Measurements from ENCODE around the gene MOB4. TPM values are rescaled to one million over a fixed set of nuclear protein-coding genes. Genes with fewer than 3 reads are reported as not detected.
A peak's percentile ranks its signal among the peaks of the same experiment; 100 is the strongest.
"Not testable (repeated sequence)": the region's sequence is repeated elsewhere in the genome, so short reads cannot be mapped to it uniquely, and the experiment has no call there.

The MOB4 gene
- total RNA-seq, 1 experiment from 2014 or later: 42.7 TPM

- in situ Hi-C loops (cut with HindIII; ENCODE audit: low pct_unique_long_range_greater_than_20kb, low sequenced_read_pairs): no loop called here
- no peak for DNase-seq (ENCODE audit: low read depth, low spot score)
These were observed 11.9 kb upstream of the MOB4 start for GRCh38 chr2:197504000-197504399.

GRCh38 chr2:197504512-197504911 is 11.4 kb upstream of the MOB4 start:
- in situ Hi-C loops (cut with HindIII; ENCODE audit: low pct_unique_long_range_greater_than_20kb, low sequenced_read_pairs): no loop called here
- DNase-seq (ENCODE audit: low read depth, low spot score): no peak

GRCh38 chr2:197506658-197507057 is 9.2 kb upstream of the MOB4 start:
- no peak for DNase-seq (ENCODE audit: low read depth, low spot score)
- in situ Hi-C loops (cut with HindIII; ENCODE audit: low pct_unique_long_range_greater_than_20kb, low sequenced_read_pairs): no loop called here

GRCh38 chr2:197513915-197514314 is 2.0 kb upstream of the MOB4 start:
- no peak for DNase-seq (ENCODE audit: low read depth, low spot score)
- in situ Hi-C loops (cut with HindIII; ENCODE audit: low pct_unique_long_range_greater_than_20kb, low sequenced_read_pairs): no loop called here

- no peak for DNase-seq (ENCODE audit: low read depth, low spot score)
These were observed 1.1 kb upstream of the MOB4 start for GRCh38 chr2:197514754-197515153.

GRCh38 chr2:197515315-197515738 is 539 bp upstream of the MOB4 start:
- no peak for DNase-seq (ENCODE audit: low read depth, low spot score)
- in situ Hi-C loops (cut with HindIII; ENCODE audit: low pct_unique_long_range_greater_than_20kb, low sequenced_read_pairs): no loop called here

More at GRCh38 chr2:197514754-197515153, 1.1 kb upstream of the MOB4 start:
- in situ Hi-C loops (cut with HindIII; ENCODE audit: low pct_unique_long_range_greater_than_20kb, low sequenced_read_pairs): no loop called here

- in situ Hi-C loops (cut with HindIII; ENCODE audit: low pct_unique_long_range_greater_than_20kb, low sequenced_read_pairs): no loop called here
- DNase-seq (ENCODE audit: low read depth, low spot score): peak; percentile 33
These were observed 511 bp downstream of the MOB4 start for GRCh38 chr2:197516393-197516761.

GRCh38 chr2:197517150-197517549 is 1.3 kb downstream of the MOB4 start:
- in situ Hi-C loops (cut with HindIII; ENCODE audit: low pct_unique_long_range_greater_than_20kb, low sequenced_read_pairs): no loop called here
- DNase-seq (ENCODE audit: low read depth, low spot score): no peak

- in situ Hi-C loops (cut with HindIII; ENCODE audit: low pct_unique_long_range_greater_than_20kb, low sequenced_read_pairs): no loop called here
- DNase-seq (ENCODE audit: low read depth, low spot score): no peak
These were observed 22.5 kb downstream of the MOB4 start for GRCh38 chr2:197538412-197538811.

GRCh38 chr2:197539734-197540133 is 23.9 kb downstream of the MOB4 start:
- in situ Hi-C loops (cut with HindIII; ENCODE audit: low pct_unique_long_range_greater_than_20kb, low sequenced_read_pairs): no loop called here
- DNase-seq (ENCODE audit: low read depth, low spot score): no peak

- in situ Hi-C loops (cut with HindIII; ENCODE audit: low pct_unique_long_range_greater_than_20kb, low sequenced_read_pairs): no loop called here
- no peak for DNase-seq (ENCODE audit: low read depth, low spot score)
These were observed 27.3 kb downstream of the MOB4 start for GRCh38 chr2:197543206-197543605.

GRCh38 chr2:197547163-197547900 is 31.5 kb downstream of the MOB4 start:
- in situ Hi-C loops (cut with HindIII; ENCODE audit: low pct_unique_long_range_greater_than_20kb, low sequenced_read_pairs): no loop called here

GRCh38 chr2:197548582-197548981 is 32.7 kb downstream of the MOB4 start:
- in situ Hi-C loops (cut with HindIII; ENCODE audit: low pct_unique_long_range_greater_than_20kb, low sequenced_read_pairs): no loop called here
- no peak for DNase-seq (ENCODE audit: low read depth, low spot score)

More at GRCh38 chr2:197547163-197547900, 31.5 kb downstream of the MOB4 start:
- DNase-seq (ENCODE audit: low read depth, low spot score): no peak

- DNase-seq (ENCODE audit: low read depth, low spot score); in situ Hi-C loops (cut with HindIII; ENCODE audit: low pct_unique_long_range_greater_than_20kb, low sequenced_read_pairs): not testable (repeated sequence)
These were observed 35.4 kb downstream of the MOB4 start for GRCh38 chr2:197551260-197551659.

- no peak for DNase-seq (ENCODE audit: low read depth, low spot score)
- in situ Hi-C loops (cut with HindIII; ENCODE audit: low pct_unique_long_range_greater_than_20kb, low sequenced_read_pairs): no loop called here
These were observed 39.6 kb downstream of the MOB4 start for GRCh38 chr2:197555467-197555866.

- in situ Hi-C loops (cut with HindIII; ENCODE audit: low pct_unique_long_range_greater_than_20kb, low sequenced_read_pairs): no loop called here
- DNase-seq (ENCODE audit: low read depth, low spot score): no peak
These were observed 40.6 kb downstream of the MOB4 start for GRCh38 chr2:197556456-197556855.

- in situ Hi-C loops (cut with HindIII; ENCODE audit: low pct_unique_long_range_greater_than_20kb, low sequenced_read_pairs): no loop called here
- no peak for DNase-seq (ENCODE audit: low read depth, low spot score)
These were observed 42.5 kb downstream of the MOB4 start for GRCh38 chr2:197558393-197558792.

- in situ Hi-C loops (cut with HindIII; ENCODE audit: low pct_unique_long_range_greater_than_20kb, low sequenced_read_pairs): no loop called here
- DNase-seq (ENCODE audit: low read depth, low spot score): no peak
These were observed 43.8 kb downstream of the MOB4 start for GRCh38 chr2:197559681-197560080.

- DNase-seq (ENCODE audit: low read depth, low spot score): no peak
- in situ Hi-C loops (cut with HindIII; ENCODE audit: low pct_unique_long_range_greater_than_20kb, low sequenced_read_pairs): no loop called here
These were observed 44.3 kb downstream of the MOB4 start for GRCh38 chr2:197560146-197560665.

Measured in SK-MEL-5 (cell line).